ENCODE data around the gene WWTR1. TPM values are rescaled to one million over a fixed set of nuclear protein-coding genes. Genes with fewer than 3 reads are reported as not detected.
A peak's percentile ranks its signal among the peaks of the same experiment; 100 is the strongest.

The WWTR1 gene
- total RNA-seq, 1 donor from 2014 or later = 137 TPM

- Mint-ChIP-seq H3K9me3 (ENCODE audit: unreplicated experiment) (no peaks in the 10 kb centered on the region), H3K4me3 (ENCODE audit: unreplicated experiment) (no peak overlapping the region), H3K27me3 (ENCODE audit: unreplicated experiment) (peaks cover 5% of the 10 kb centered on the region), H3K4me1 (ENCODE audit: unreplicated experiment) (peaks cover 94% of the 10 kb centered on the region), H3K36me3 (ENCODE audit: low read depth, unreplicated experiment) (peaks cover 30% of the 10 kb centered on the region), H3K27ac (ENCODE audit: unreplicated experiment) (peak overlapping the region; percentile 98)
- TF ChIP-seq CTCF (IDR thresholded peaks at IDR 0.05; ENCODE audit: unreplicated experiment) = no peak
- DNase-seq (ENCODE audit: low spot score) = peak; percentile 16
These were observed 42.0 kb downstream of the WWTR1 start for GRCh38 chr3:149615731-149616221.

- H3K27ac Mint-ChIP-seq (ENCODE audit: unreplicated experiment) = peak overlapping the region; percentile 33
- TF ChIP-seq CTCF (IDR thresholded peaks at IDR 0.05; ENCODE audit: unreplicated experiment) = no peak
- H3K9me3 Mint-ChIP-seq (ENCODE audit: unreplicated experiment) = no peaks in the 10 kb centered on the region
- peaks cover 31% of the 10 kb centered on the region for H3K36me3 Mint-ChIP-seq (ENCODE audit: low read depth, unreplicated experiment)
- peak overlapping the region; percentile 11 for H3K4me3 Mint-ChIP-seq (ENCODE audit: unreplicated experiment)
- peaks cover 5% of the 10 kb centered on the region for H3K27me3 Mint-ChIP-seq (ENCODE audit: unreplicated experiment)
- H3K4me1 Mint-ChIP-seq (ENCODE audit: unreplicated experiment) = peaks cover 91% of the 10 kb centered on the region
- DNase-seq (ENCODE audit: low spot score) = no peak
These were observed 43.8 kb downstream of the WWTR1 start for GRCh38 chr3:149613988-149614387.

- peaks cover 27% of the 10 kb centered on the region for H3K36me3 Mint-ChIP-seq (ENCODE audit: low read depth, unreplicated experiment)
- H3K27me3 Mint-ChIP-seq (ENCODE audit: unreplicated experiment) = peaks cover 5% of the 10 kb centered on the region
- no peak for TF ChIP-seq CTCF (IDR thresholded peaks at IDR 0.05; ENCODE audit: unreplicated experiment)
- no peak for DNase-seq (ENCODE audit: low spot score)
- H3K27ac Mint-ChIP-seq (ENCODE audit: unreplicated experiment) = no peak overlapping the region
- no peaks in the 10 kb centered on the region for H3K9me3 Mint-ChIP-seq (ENCODE audit: unreplicated experiment)
- H3K4me1 Mint-ChIP-seq (ENCODE audit: unreplicated experiment) = peaks cover 82% of the 10 kb centered on the region
- no peak overlapping the region for H3K4me3 Mint-ChIP-seq (ENCODE audit: unreplicated experiment)
These were observed 45.4 kb downstream of the WWTR1 start for GRCh38 chr3:149612456-149612855.

GRCh38 chr3:149611149-149611548 lies 46.7 kb downstream of the WWTR1 start:
- peak overlapping the region; percentile 77 for H3K27ac Mint-ChIP-seq (ENCODE audit: unreplicated experiment)
- no peak for DNase-seq (ENCODE audit: low spot score)
- TF ChIP-seq CTCF (IDR thresholded peaks at IDR 0.05; ENCODE audit: unreplicated experiment) = no peak

GRCh38 chr3:149610351-149611105 lies 47.3 kb downstream of the WWTR1 start:
- Mint-ChIP-seq H3K27ac (ENCODE audit: unreplicated experiment) (peak overlapping the region; percentile 84), H3K27me3 (ENCODE audit: unreplicated experiment) (peaks cover 7% of the 10 kb centered on the region), H3K36me3 (ENCODE audit: low read depth, unreplicated experiment) (peaks cover 35% of the 10 kb centered on the region), H3K4me1 (ENCODE audit: unreplicated experiment) (peaks cover 83% of the 10 kb centered on the region), H3K4me3 (ENCODE audit: unreplicated experiment) (peak overlapping the region; percentile 29), H3K9me3 (ENCODE audit: unreplicated experiment) (no peaks in the 10 kb centered on the region)
- no peak for TF ChIP-seq CTCF (IDR thresholded peaks at IDR 0.05; ENCODE audit: unreplicated experiment)
- no peak for DNase-seq (ENCODE audit: low spot score)

More at GRCh38 chr3:149611149-149611548, 46.7 kb downstream of the WWTR1 start:
- H3K4me3 Mint-ChIP-seq (ENCODE audit: unreplicated experiment) = peak overlapping the region; percentile 25
- H3K27me3 Mint-ChIP-seq (ENCODE audit: unreplicated experiment) = peaks cover 7% of the 10 kb centered on the region
- H3K9me3 Mint-ChIP-seq (ENCODE audit: unreplicated experiment) = no peaks in the 10 kb centered on the region
- H3K4me1 Mint-ChIP-seq (ENCODE audit: unreplicated experiment) = peaks cover 83% of the 10 kb centered on the region
- H3K36me3 Mint-ChIP-seq (ENCODE audit: low read depth, unreplicated experiment) = peaks cover 35% of the 10 kb centered on the region
